ENCODE data around the gene PCDHGA6.
"Not testable (repeated sequence)": the region's sequence is repeated elsewhere in the genome, so short reads cannot be mapped to it uniquely, and the experiment has no call there.

PCDHGA6 gene

GRCh38 chr5:141360685-141361084, 13.0 kb upstream of the PCDHGA6 start:
- DNase-seq = no peak

GRCh38 chr5:141362719-141363118, 11.0 kb upstream of the PCDHGA6 start:
- DNase-seq = no peak

- no peak for DNase-seq
Observed at GRCh38 chr5:141363952-141364660, 9.6 kb upstream of the PCDHGA6 start, which contains the start of gene PCDHGA5. PCDHGA5 (plus strand) TSS chr5:141364162; CDS start chr5:141364331, 169 bp downstream.

- DNase-seq = no peak
Observed at GRCh38 chr5:141366016-141366896, 7.4 kb upstream of the PCDHGA6 start.

GRCh38 chr5:141369994-141370848, 3.5 kb upstream of the PCDHGA6 start, which contains the start of gene PCDHGB3:
PCDHGB3 (plus strand) TSS chr5:141370242; CDS start chr5:141370395, 153 bp downstream.
- peak; percentile 11 to 64 (median 43) for DNase-seq

- DNase-seq = no peak
Observed at GRCh38 chr5:141371572-141372475, 1.9 kb upstream of the PCDHGA6 start.

GRCh38 chr5:141374627-141375026, 936 bp downstream of the PCDHGA6 start:
- DNase-seq = no peak

GRCh38 chr5:141375444-141376155, 1.9 kb downstream of the PCDHGA6 start:
- DNase-seq = not testable (repeated sequence)

- no peak for DNase-seq
Observed at GRCh38 chr5:141382469-141383294, 9.0 kb downstream of the PCDHGA6 start, which contains the start of gene PCDHGA7. PCDHGA7 (plus strand) TSS chr5:141382742; CDS start chr5:141382900, 158 bp downstream.

- DNase-seq = no peak
Observed at GRCh38 chr5:141383345-141383744, 9.7 kb downstream of the PCDHGA6 start.

GRCh38 chr5:141384471-141385267, 11.0 kb downstream of the PCDHGA6 start:
- no peak for DNase-seq

GRCh38 chr5:141387557-141388311, 14.0 kb downstream of the PCDHGA6 start, which contains the start of gene PCDHGB4:
PCDHGB4 (plus strand) TSS chr5:141387698; CDS start chr5:141387885, 187 bp downstream.
- DNase-seq = peak; percentile 19 to 63 (median 42)

- DNase-seq = no peak
Observed at GRCh38 chr5:141388661-141389060, 15.0 kb downstream of the PCDHGA6 start.

- no peak for DNase-seq
Observed at GRCh38 chr5:141389153-141390042, 15.7 kb downstream of the PCDHGA6 start.

GRCh38 chr5:141392429-141393198, 18.9 kb downstream of the PCDHGA6 start, which contains the start of gene PCDHGA8:
PCDHGA8 (plus strand) TSS chr5:141392633; CDS start chr5:141392814, 181 bp downstream.
- no peak for DNase-seq

- no peak for DNase-seq
Observed at GRCh38 chr5:141393267-141393666, 19.6 kb downstream of the PCDHGA6 start.

All from suppressor macrophage (primary cell).